Stomach (tissue), 9 donors: ENCODE results near the gene CNTN1. TPM values are rescaled to one million over a fixed set of nuclear protein-coding genes. Genes with fewer than 3 reads are reported as not detected.

Experiments
- DNase-seq, 2 donors: peaks; one replicate each; pipeline versions ENCODE4 v3.0.0 to v3.0.0-alpha.2; 2013 to 2019
- H3K27ac ChIP-seq, 5 donors: fragments of 200-600 bp in 4 of 5; sonication (generic) in 4 of 5; one replicate each; pipeline ENCODE4 v1.5.1; 2013 to 2019; ENCODE audit warnings: mild to moderate bottlenecking in 1 of 5, moderate library complexity in 1 of 5
- H3K27me3 ChIP-seq, 3 donors: fragments of 200-600 bp; sonication (generic); one replicate each; pipeline ENCODE4 v1.5.1; 2017 to 2019; ENCODE audit warnings: mixed run types in 1 of 3
- H3K36me3 ChIP-seq, 4 donors: fragments of 200-600 bp; sonication (generic); 1 replicate in 3 of 4; 2 replicates in 1 of 4; pipeline ENCODE4 v1.5.1; 2016 to 2019
- H3K4me1 ChIP-seq, 4 donors: fragments of 200-600 bp; sonication (generic); one replicate each; pipeline ENCODE4 v1.5.1; 2016 to 2019
- H3K4me3 ChIP-seq, 4 donors: fragments of 200-600 bp; sonication (generic) in 3 of 4; one replicate each; pipeline ENCODE4 v1.5.1; 2016 to 2019; ENCODE audit warnings: mild to moderate bottlenecking in 1 of 4
- H3K9me3 ChIP-seq, 4 donors: fragments of 200-600 bp; sonication (generic); one replicate each; pipeline ENCODE4 v1.5.1; 2016 to 2019
- EP300 ChIP-seq: sonication (generic); formaldehyde crosslinking; IDR thresholded peaks from one replicate; pipeline ENCODE4 v1.6.1; 2017; ENCODE audit warnings: antibody characterized with exemption
- POLR2A ChIP-seq, 4 donors: fragments of 450-650 bp; IDR thresholded peaks; one replicate each; pipeline ENCODE4 v1.6.1; 2016; ENCODE audit warnings: antibody characterized with exemption in 4 of 4, control low read depth in 2 of 4, mild to moderate bottlenecking in 1 of 4, moderate library complexity in 1 of 4
- POLR2AphosphoS5 ChIP-seq, 3 donors: sonication (generic); formaldehyde crosslinking; IDR thresholded peaks; one replicate each; pipeline ENCODE4 v1.6.1; 2016; ENCODE audit warnings: antibody characterized with exemption in 3 of 3
- WGBS, 5 donors: extraction: QIAGEN DNeasy Blood & Tissue Kit in 3 of 5; methylation state at CpG; one replicate each; pipeline versions ENCODE4 v1.1.5 to v1.1.7; 2013 to 2018; 5-methylcytosine and 5-hydroxymethylcytosine counted together
- intact Hi-C: fragments of 100-400 bp; cut with DNase I; formaldehyde crosslinking; loops from one replicate; pipeline ENCODE4 v1.15.1; 2023; ENCODE audit warnings: low total_unique reads
- polyA plus RNA-seq, 3 donors: library from polyadenylated mRNA; stranded (reverse); fragments of 200-250 nt; gene quantifications; one replicate each; pipeline ENCODE4 v1.2.3, GENCODE V29; 2013
- total RNA-seq, 5 donors: library from RNA; depleted of rRNA; stranded (reverse); fragments of >200 nt; gene quantifications; one replicate each; pipeline versions ENCODE4 v1.1.0 to v1.2.3, GENCODE V29; 2014 to 2016
- TF ChIP-seq, protein P1 (sequence below), 7 experiments: fragments of 450-650 bp in 4 of 7; fragments of 200-600 bp in 3 of 7; sonication (generic) in 3 of 7; IDR thresholded peaks; one replicate each; pipeline ENCODE4 v1.5.1; 2016 to 2019; ENCODE audit warnings: antibody characterized with exemption in 7 of 7, control low read depth in 2 of 7, mild to moderate bottlenecking in 1 of 7
- donor health status: healthy with polysubstance abuse.
- donor health status: Bipolar disorder and iron deficiency.
- donor health status: healthy.

The CNTN1 gene
- total and polyA plus RNA-seq, 8 donors: 0.68 to 68.3 (median 7.1) TPM

GRCh38 chr12:40663781-40664180 is 28.5 kb upstream of the CNTN1 start:
- 58 to 70% (median 64%) methylated on average over 1 of the region's 1 CpG for WGBS, 5 donors
- no peaks in the 10 kb centered on the region for H3K36me3 ChIP-seq
- no peak for TF ChIP-seq EP300

DNA sequence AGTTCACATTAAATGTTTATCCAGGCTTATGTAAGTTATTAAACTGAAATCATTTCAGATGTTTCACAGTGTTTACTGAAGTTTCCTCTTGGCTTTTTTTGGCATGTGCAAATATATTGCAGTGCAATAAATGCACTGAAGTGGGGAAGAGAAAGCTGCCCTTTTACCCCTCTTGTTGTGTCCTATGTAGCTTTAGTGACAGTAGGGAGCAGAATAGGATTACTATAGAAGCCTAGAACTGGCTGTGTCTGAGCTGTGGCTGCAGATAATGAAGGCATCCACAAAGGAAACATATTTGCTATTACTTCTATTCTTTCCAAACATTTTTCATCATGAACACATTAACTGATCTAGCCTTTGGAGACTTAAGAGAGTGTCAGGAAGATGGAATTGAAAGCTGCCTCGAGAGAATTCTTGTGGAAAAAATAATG is 24.1 kb upstream of the CNTN1 start:
- Histone ChIP-seq H3K36me3 (no peaks in the 10 kb centered on the region), H3K27ac (no peak overlapping the region), H3K9me3 (peaks cover 0 to 5% (median 0%) of the 10 kb centered on the region in 4 donors), H3K4me3 (no peak overlapping the region), H3K27me3 (no peaks in the 10 kb centered on the region), H3K4me1 (peaks cover 0 to 7% (median 4%) of the 10 kb centered on the region in 4 donors)
- TF ChIP-seq POLR2A (IDR thresholded peaks at IDR 0.05) (no peak), POLR2AphosphoS5 (IDR thresholded peaks at IDR 0.05) (no peak), EP300 (no peak)
- TF ChIP-seq, protein P1, sequence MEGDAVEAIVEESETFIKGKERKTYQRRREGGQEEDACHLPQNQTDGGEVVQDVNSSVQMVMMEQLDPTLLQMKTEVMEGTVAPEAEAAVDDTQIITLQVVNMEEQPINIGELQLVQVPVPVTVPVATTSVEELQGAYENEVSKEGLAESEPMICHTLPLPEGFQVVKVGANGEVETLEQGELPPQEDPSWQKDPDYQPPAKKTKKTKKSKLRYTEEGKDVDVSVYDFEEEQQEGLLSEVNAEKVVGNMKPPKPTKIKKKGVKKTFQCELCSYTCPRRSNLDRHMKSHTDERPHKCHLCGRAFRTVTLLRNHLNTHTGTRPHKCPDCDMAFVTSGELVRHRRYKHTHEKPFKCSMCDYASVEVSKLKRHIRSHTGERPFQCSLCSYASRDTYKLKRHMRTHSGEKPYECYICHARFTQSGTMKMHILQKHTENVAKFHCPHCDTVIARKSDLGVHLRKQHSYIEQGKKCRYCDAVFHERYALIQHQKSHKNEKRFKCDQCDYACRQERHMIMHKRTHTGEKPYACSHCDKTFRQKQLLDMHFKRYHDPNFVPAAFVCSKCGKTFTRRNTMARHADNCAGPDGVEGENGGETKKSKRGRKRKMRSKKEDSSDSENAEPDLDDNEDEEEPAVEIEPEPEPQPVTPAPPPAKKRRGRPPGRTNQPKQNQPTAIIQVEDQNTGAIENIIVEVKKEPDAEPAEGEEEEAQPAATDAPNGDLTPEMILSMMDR (IDR thresholded peaks at IDR 0.05): no peak
- WGBS, 5 donors: 13 to 31% (median 19%) methylated on average over 1 of the region's 1 CpG
- intact Hi-C loops: no loop called here
- peak in 1 of 2 donors; percentile 51 for DNase-seq

More at GRCh38 chr12:40663781-40664180, 28.5 kb upstream of the CNTN1 start:
- Histone ChIP-seq H3K4me1 (peaks cover 0 to 7% (median 4%) of the 10 kb centered on the region in 4 donors), H3K4me3 (no peak overlapping the region), H3K27me3 (no peaks in the 10 kb centered on the region), H3K9me3 (peaks cover 0 to 16% (median 4%) of the 10 kb centered on the region in 4 donors), H3K27ac (no peak overlapping the region)
- DNase-seq: no peak
- intact Hi-C loops: no loop called here

- Histone ChIP-seq H3K36me3 (no peaks in the 10 kb centered on the region), H3K4me3 (no peak overlapping the region), H3K9me3 (no peaks in the 10 kb centered on the region), H3K27me3 (no peaks in the 10 kb centered on the region), H3K4me1 (peaks cover 0 to 7% (median 3%) of the 10 kb centered on the region in 4 donors), H3K27ac (no peak overlapping the region)
- intact Hi-C loops: no loop called here
- DNase-seq: peak in 1 of 2 donors; percentile 48
- TF ChIP-seq POLR2AphosphoS5 (IDR thresholded peaks at IDR 0.05): no peak
- TF ChIP-seq EP300: no peak
- TF ChIP-seq, protein P1 (IDR thresholded peaks at IDR 0.05): no peak
- TF ChIP-seq POLR2A (IDR thresholded peaks at IDR 0.05): no peak
- 18 to 31% (median 26%) methylated on average over 2 of the region's 2 CpGs for WGBS, 5 donors
Measured at GRCh38 chr12:40672741-40673271, 19.4 kb upstream of the CNTN1 start.

DNA sequence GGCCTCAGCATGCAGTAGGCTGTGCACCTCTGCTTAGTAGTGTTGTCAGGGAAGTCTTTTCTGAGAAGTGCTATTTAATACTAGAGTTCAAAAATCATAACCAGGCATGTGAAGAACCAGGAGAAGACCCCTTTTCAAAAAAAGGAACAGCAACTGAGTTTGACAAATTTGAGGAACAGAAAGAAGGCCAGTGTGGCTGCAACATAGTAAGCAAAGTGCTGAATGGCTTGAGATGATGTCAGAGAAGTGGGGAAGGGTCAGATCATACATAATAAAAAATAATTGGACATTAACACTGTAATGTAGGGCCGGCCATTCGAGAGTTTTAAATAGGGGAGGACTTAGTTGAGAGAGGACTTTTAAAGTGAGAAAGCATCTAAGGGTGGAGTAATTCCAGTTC is 11.1 kb upstream of the CNTN1 start:
- no peak overlapping the region for H3K27ac ChIP-seq
- no peaks in the 10 kb centered on the region for H3K36me3 ChIP-seq
- TF ChIP-seq POLR2A (IDR thresholded peaks at IDR 0.05) (no peak), POLR2AphosphoS5 (IDR thresholded peaks at IDR 0.05) (no peak), EP300 (no peak)
- TF ChIP-seq, protein P1 (IDR thresholded peaks at IDR 0.05): no peak
- 74 to 92% (median 90%) methylated on average over 2 of the region's 2 CpGs for WGBS, 5 donors
- DNase-seq: no peak
- no peaks in the 10 kb centered on the region for H3K9me3 ChIP-seq
- H3K4me1 ChIP-seq: no peaks in the 10 kb centered on the region
- no peaks in the 10 kb centered on the region for H3K27me3 ChIP-seq
- H3K4me3 ChIP-seq: no peak overlapping the region
- intact Hi-C loops: no loop called here

GRCh38 chr12:40684986-40685385 is 7.3 kb upstream of the CNTN1 start:
- TF ChIP-seq, protein P1 (IDR thresholded peaks at IDR 0.05): no peak
- TF ChIP-seq POLR2AphosphoS5 (IDR thresholded peaks at IDR 0.05) (no peak), EP300 (no peak), POLR2A (IDR thresholded peaks at IDR 0.05) (no peak)
- WGBS, 5 donors: 57 to 67% (median 60%) methylated on average over 4 of the region's 4 CpGs
- intact Hi-C loops: no loop called here
- Histone ChIP-seq H3K27me3 (no peaks in the 10 kb centered on the region), H3K36me3 (no peaks in the 10 kb centered on the region), H3K27ac (no peak overlapping the region), H3K9me3 (no peaks in the 10 kb centered on the region), H3K4me3 (no peak overlapping the region), H3K4me1 (no peaks in the 10 kb centered on the region)
- DNase-seq: no peak
